Esophagus (tissue), 2 donors: Measurements from ENCODE around the gene PCK2. TPM values are rescaled to one million over a fixed set of nuclear protein-coding genes. Genes with fewer than 3 reads are reported as not detected.

Experiments used
- H3K27ac ChIP-seq, 2 donors: one replicate each; pipeline ENCODE4 v1.5.1; 2013; ENCODE audit warnings: low read depth in 2 of 2, mild to moderate bottlenecking in 2 of 2, inconsistent platforms in 1 of 2, low read length in 1 of 2, moderate library complexity in 1 of 2
- H3K27me3 ChIP-seq, 2 donors: one replicate each; pipeline ENCODE4 v1.6.1; 2013; ENCODE audit warnings: low read length in 2 of 2, control low read depth in 1 of 2, mild to moderate bottlenecking in 1 of 2; ENCODE audit not compliant: insufficient read depth in 2 of 2, control insufficient read depth in 1 of 2
- H3K36me3 ChIP-seq, 2 donors: one replicate each; pipeline ENCODE4 v1.6.1; 2013; ENCODE audit warnings: low read length in 1 of 2; ENCODE audit not compliant: control insufficient read depth in 2 of 2, insufficient read depth in 2 of 2
- H3K4me1 ChIP-seq, 2 donors: one replicate each; pipeline ENCODE4 v1.6.1; 2013; ENCODE audit warnings: low read length in 1 of 2; ENCODE audit not compliant: control insufficient read depth in 2 of 2, insufficient read depth in 2 of 2
- H3K4me3 ChIP-seq, 2 donors: one replicate each; pipeline ENCODE4 v1.5.1; 2013; ENCODE audit warnings: low read length in 2 of 2, mild to moderate bottlenecking in 2 of 2, low read depth in 1 of 2, moderate library complexity in 1 of 2
- H3K9me3 ChIP-seq, 2 donors: one replicate each; pipeline ENCODE4 v1.6.1; 2013; ENCODE audit warnings: mild to moderate bottlenecking in 2 of 2, low read depth in 1 of 2, low read length in 1 of 2, moderate library complexity in 1 of 2; ENCODE audit not compliant: control insufficient read depth in 2 of 2, insufficient read depth in 1 of 2
- whole genome bisulfite sequencing, 2 donors: extraction: QIAGEN DNeasy Blood & Tissue Kit; methylation state at CpG; one replicate each; pipeline ENCODE4 v1.1.7; 2013; 5-methylcytosine and 5-hydroxymethylcytosine counted together
- polyA plus RNA-seq, 2 donors: library from polyadenylated mRNA; stranded (reverse); fragments of 200-250 nt; gene quantifications; one replicate each; pipeline ENCODE4 v1.2.3, GENCODE V29; 2013
- donor health status: healthy with polysubstance abuse.
- donor health status: Bipolar disorder and iron deficiency.

PCK2 gene
- polyA plus RNA-seq, 2 donors = 10.1 to 29.2 TPM

GRCh38 chr14:24083462-24083861 is 10.6 kb upstream of the PCK2 start:
- H3K9me3 ChIP-seq = no peaks in the 10 kb centered on the region
- no peak overlapping the region for H3K4me3 ChIP-seq
- H3K36me3 ChIP-seq = no peaks in the 10 kb centered on the region
- no peak overlapping the region for H3K27ac ChIP-seq
- WGBS, 2 donors = 72 to 86% methylated on average over 3 of the region's 3 CpGs
- peaks cover 0 to 6% of the 10 kb centered on the region in 2 donors for H3K4me1 ChIP-seq
- H3K27me3 ChIP-seq = no peaks in the 10 kb centered on the region

- no peaks in the 10 kb centered on the region for H3K36me3 ChIP-seq
- H3K9me3 ChIP-seq = no peaks in the 10 kb centered on the region
- WGBS, 2 donors = 92 to 100% methylated on average over 2 of the region's 2 CpGs
- no peak overlapping the region for H3K4me3 ChIP-seq
- no peaks in the 10 kb centered on the region for H3K27me3 ChIP-seq
- peaks cover 0 to 6% of the 10 kb centered on the region in 2 donors for H3K4me1 ChIP-seq
- H3K27ac ChIP-seq = no peak overlapping the region
Observed at GRCh38 chr14:24084440-24084839, 9.7 kb upstream of the PCK2 start.

GRCh38 chr14:24085215-24085614 is 8.9 kb upstream of the PCK2 start:
- Histone ChIP-seq H3K27ac (no peak overlapping the region), H3K4me1 (peaks cover 0 to 6% of the 10 kb centered on the region in 2 donors), H3K36me3 (no peaks in the 10 kb centered on the region), H3K4me3 (no peak overlapping the region), H3K27me3 (no peaks in the 10 kb centered on the region), H3K9me3 (no peaks in the 10 kb centered on the region)
- WGBS, 2 donors = 90 to 91% methylated on average over 3 of the region's 3 CpGs

GRCh38 chr14:24086193-24086955 is 7.7 kb upstream of the PCK2 start:
- 64 to 78% methylated on average over 3 of the region's 3 CpGs for WGBS, 2 donors
- Histone ChIP-seq H3K9me3 (no peaks in the 10 kb centered on the region), H3K4me3 (no peak overlapping the region), H3K4me1 (peaks cover 0 to 3% of the 10 kb centered on the region in 2 donors), H3K27ac (no peak overlapping the region), H3K27me3 (no peaks in the 10 kb centered on the region), H3K36me3 (no peaks in the 10 kb centered on the region)

- no peaks in the 10 kb centered on the region for H3K36me3 ChIP-seq
- no peak overlapping the region for H3K27ac ChIP-seq
- no peaks in the 10 kb centered on the region for H3K27me3 ChIP-seq
- WGBS, 2 donors = 78 to 87% methylated on average over 1 of the region's 1 CpG
- H3K4me3 ChIP-seq = no peak overlapping the region
- H3K9me3 ChIP-seq = no peaks in the 10 kb centered on the region
- H3K4me1 ChIP-seq = no peaks in the 10 kb centered on the region
Observed at GRCh38 chr14:24087004-24087403, 7.1 kb upstream of the PCK2 start.

GRCh38 chr14:24088095-24088494 is 6.0 kb upstream of the PCK2 start:
- WGBS, 2 donors = 79 to 88% methylated on average over 2 of the region's 2 CpGs
- Histone ChIP-seq H3K36me3 (no peaks in the 10 kb centered on the region), H3K4me1 (no peaks in the 10 kb centered on the region), H3K4me3 (no peak overlapping the region), H3K9me3 (no peaks in the 10 kb centered on the region), H3K27me3 (no peaks in the 10 kb centered on the region), H3K27ac (no peak overlapping the region)

- Histone ChIP-seq H3K4me3 (no peak overlapping the region), H3K9me3 (no peaks in the 10 kb centered on the region), H3K4me1 (peaks cover 0 to 4% of the 10 kb centered on the region in 2 donors), H3K27me3 (no peaks in the 10 kb centered on the region), H3K27ac (no peak overlapping the region), H3K36me3 (no peaks in the 10 kb centered on the region)
- WGBS, 2 donors = 83 to 93% methylated on average over 4 to 6 of the region's 6 CpGs
Observed at GRCh38 chr14:24089890-24090289, 4.2 kb upstream of the PCK2 start.

GRCh38 chr14:24092110-24092504 is 2.0 kb upstream of the PCK2 start:
- Histone ChIP-seq H3K27me3 (no peaks in the 10 kb centered on the region), H3K9me3 (no peaks in the 10 kb centered on the region), H3K36me3 (no peaks in the 10 kb centered on the region), H3K4me3 (no peak overlapping the region), H3K4me1 (peaks cover 2 to 13% of the 10 kb centered on the region in 2 donors), H3K27ac (no peak overlapping the region)

GRCh38 chr14:24092505-24093206 is 1.5 kb upstream of the PCK2 start:
- Histone ChIP-seq H3K9me3 (no peaks in the 10 kb centered on the region), H3K4me3 (no peak overlapping the region), H3K27ac (peak overlapping the region in 1 of 2 donors; percentile 98), H3K27me3 (no peaks in the 10 kb centered on the region), H3K36me3 (no peaks in the 10 kb centered on the region), H3K4me1 (peaks cover 2 to 13% of the 10 kb centered on the region in 2 donors)
- WGBS, 2 donors = 83 to 89% methylated on average over 4 of the region's 4 CpGs
